GM21717 (cell line): ENCODE measurements around the gene COL12A1.

Experiments
- ATAC-seq: cut with Tn5 transposase; IDR thresholded peaks from one replicate; pipeline ENCODE4 v1.9.1; 2021; ENCODE audit warnings: mild to moderate bottlenecking, moderate library complexity; ENCODE audit not compliant: unreplicated experiment

COL12A1 gene

GRCh38 chr6:75205776-75206575, at the start of gene COL12A1:
Gene COL12A1, minus strand, starts transcription at chr6:75206053. Its CDS starts 3,261 bp downstream, at chr6:75202792.
- ATAC-seq = no peak

DNA sequence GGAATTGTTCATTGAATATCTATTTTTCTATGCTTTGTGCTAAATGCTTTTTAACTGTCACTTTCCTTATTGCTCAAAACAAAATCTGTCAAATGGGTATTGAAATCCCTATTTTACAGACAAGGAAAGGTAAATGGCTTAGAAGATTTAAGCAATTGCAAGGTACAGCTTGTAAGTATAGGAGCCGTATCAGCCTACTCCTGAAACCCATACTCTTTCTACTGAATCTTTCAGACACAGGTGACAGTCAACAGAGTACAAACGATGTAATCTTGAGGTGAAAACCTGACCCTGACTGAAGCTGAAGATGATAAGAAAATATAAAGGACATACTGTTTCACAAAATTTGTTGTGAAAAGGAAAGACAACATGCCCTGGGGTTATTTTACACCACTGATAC, 44.7 kb upstream of the COL12A1 start:
- ATAC-seq = no peak

- no peak for ATAC-seq
Observed at GRCh38 chr6:75249837-75250236, 44.0 kb upstream of the COL12A1 start.

DNA sequence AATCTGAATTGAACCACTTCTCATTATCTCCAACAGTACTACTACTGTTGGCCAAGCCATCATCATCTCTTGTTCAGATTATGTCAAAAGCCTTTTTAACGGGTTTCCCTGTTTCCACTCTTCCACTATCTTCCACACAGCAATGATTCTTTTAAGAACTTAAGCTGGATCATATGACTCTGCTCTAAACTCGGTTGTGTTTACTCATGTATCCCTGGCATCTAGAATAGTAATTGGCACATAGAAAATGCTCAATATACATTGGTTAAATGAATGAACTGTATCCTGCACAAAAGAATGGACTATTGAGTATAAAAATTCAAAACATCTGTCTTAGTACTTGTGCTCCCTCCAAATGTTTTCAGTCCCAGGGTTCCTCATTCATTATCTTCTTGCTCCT, 40.5 kb upstream of the COL12A1 start:
- ATAC-seq = no peak

- ATAC-seq = peak; percentile 16
Observed at GRCh38 chr6:75244063-75244584, 38.3 kb upstream of the COL12A1 start.

DNA sequence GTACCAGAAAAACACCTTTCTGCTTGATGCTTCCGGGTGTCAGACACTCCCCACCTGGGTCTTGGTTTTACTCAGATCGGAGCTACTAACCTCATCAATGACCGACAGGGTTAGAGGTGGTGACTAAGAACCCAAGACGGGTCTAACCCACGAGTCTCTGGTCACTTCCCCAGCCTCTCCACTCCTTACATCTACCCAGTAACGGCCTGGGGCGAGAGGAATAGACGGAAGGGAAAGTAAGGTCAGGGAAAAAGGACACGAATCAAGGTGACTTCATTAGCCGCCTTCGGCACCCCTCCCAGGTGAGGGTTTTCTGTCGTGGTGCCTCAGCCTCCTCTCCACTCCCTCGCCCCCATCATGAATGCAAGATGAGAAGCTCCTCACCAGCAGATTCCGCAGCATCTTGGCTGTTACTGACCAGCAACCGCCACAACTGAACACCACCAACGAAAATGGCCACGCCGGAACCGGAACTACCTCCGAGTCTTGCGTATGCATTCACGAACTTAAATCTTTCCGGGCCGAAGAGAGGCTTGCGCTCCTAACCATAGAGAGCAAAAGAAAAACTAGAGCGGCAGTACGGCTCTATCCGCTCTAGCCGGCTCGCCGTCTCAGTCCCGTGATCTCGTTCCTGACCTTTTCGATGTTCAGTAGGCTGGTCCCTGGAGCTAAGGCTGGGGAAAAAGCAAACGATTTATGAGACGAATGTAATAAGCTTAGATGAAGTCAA, 37.6 kb upstream of the COL12A1 start, which contains the start of gene COX7A2:
Gene COX7A2, minus strand, starts transcription at position 469 of the 730 bp plus-strand sequence. Its CDS starts 67 bp downstream, at position 402.
- peak; percentile 98 for ATAC-seq

DNA sequence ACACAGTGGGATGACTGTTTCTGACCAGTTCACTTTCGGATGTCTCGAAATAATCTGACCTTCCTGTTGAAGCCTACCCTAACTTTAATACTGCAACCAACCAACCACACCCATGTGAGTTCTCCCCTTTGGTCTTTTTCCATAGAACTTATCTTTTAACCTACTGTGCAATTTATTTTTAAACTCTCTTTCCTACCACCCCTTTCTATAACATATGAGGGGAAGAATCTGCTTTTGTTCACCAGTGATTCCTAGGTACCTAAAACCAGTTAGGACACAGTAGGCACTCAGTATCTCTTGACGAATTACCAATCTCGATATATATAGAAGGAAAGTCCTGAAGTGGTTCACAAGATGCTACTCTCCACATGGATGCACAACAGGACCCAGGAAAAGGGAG, 30.8 kb upstream of the COL12A1 start:
- ATAC-seq = no peak

- ATAC-seq = no peak
Observed at GRCh38 chr6:75235271-75235670, 29.4 kb upstream of the COL12A1 start.

GRCh38 chr6:75234126-75234865, 28.4 kb upstream of the COL12A1 start:
- ATAC-seq = no peak

DNA sequence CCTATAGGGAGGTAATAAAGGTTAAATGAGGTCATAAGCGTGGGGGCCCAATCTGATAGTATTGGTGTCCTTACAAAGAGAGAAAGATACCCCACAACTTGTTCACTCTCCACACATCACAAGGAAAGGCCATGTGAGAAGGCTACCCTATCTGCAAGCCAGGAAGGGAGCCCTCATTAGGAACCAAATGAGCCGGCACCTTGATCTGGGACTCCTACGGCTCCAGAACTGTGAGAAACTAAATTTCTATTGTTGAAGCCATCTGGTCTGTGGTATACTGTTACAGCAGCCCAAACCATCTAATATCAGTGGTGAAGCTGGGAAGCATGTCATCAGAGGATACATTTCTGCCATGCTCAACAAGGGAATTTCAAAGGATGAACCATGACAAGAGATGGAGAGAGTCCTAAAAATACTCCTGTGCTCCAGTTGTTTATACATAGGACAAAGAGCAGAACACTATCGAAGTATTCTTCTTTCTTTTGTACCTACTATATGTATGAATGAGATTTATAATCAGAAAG, 27.3 kb upstream of the COL12A1 start:
- ATAC-seq = no peak

DNA sequence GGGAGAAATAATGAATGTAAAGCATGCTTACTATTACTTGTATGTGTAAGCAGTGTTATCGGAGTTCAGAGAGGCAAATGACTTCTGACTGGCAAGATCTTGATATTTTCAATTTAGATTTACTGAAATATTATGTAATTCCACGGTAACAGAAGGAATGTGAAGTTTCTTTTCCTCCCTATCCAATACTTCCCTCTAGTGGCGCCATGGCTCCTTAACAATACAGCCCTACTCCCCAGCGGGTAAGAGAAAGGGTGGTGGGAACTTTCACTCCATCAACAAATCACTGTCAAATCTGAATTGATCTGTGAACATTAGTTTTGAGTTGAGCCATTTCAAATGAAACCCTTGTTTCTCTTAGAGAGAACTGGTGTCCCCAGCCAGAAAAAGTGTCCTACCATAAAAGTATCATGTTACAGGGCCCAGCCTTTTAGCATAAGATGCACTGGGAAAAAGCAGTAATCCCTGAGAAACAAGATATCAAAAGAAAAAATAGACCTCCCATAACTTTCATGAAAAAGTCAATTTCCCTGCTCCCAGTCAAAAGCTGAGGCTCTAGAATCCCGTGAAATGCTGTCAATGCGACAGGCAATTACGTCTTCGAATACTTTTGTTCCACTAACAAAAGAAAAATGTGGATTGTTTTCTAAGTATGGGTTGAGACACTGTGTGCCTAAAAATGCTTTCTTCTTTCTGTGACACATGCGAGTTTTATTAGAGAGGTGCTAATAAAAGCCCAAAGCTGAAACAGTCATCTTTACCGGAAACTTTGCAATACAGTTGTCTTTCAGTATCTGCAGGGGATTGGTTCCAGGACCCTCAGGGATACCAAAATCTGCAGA, 24.9 kb upstream of the COL12A1 start:
- ATAC-seq = no peak

- ATAC-seq = no peak
Observed at GRCh38 chr6:75224303-75224926, 18.6 kb upstream of the COL12A1 start.

- no peak for ATAC-seq
Observed at GRCh38 chr6:75223428-75223827, 17.6 kb upstream of the COL12A1 start.

- no peak for ATAC-seq
Observed at GRCh38 chr6:75222261-75222660, 16.4 kb upstream of the COL12A1 start.

- no peak for ATAC-seq
Observed at GRCh38 chr6:75221116-75221515, 15.3 kb upstream of the COL12A1 start.

DNA sequence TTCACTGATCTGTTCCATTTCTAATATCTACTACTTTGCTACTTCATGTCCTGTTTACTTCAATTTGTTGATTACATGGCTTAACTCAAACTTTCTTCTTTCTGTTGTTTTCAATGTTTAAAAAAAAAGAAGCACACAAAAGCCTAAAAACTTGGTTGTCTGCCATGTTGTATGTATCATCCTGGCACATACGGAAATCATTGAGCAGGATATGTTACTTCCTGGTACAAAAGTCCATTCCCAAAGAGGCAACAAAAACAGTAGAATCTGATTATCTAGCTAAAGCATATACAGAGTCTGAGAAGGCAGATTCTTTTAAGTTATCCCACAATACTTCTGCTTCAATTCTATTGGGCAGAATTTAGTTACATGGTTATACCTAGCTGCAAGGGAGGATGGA, 14.5 kb upstream of the COL12A1 start:
- ATAC-seq = no peak

GRCh38 chr6:75219263-75219662, 13.4 kb upstream of the COL12A1 start:
- ATAC-seq = no peak

- no peak for ATAC-seq
Observed at GRCh38 chr6:75217193-75217592, 11.3 kb upstream of the COL12A1 start.

- no peak for ATAC-seq
Observed at GRCh38 chr6:75215291-75215690, 9.4 kb upstream of the COL12A1 start.

DNA sequence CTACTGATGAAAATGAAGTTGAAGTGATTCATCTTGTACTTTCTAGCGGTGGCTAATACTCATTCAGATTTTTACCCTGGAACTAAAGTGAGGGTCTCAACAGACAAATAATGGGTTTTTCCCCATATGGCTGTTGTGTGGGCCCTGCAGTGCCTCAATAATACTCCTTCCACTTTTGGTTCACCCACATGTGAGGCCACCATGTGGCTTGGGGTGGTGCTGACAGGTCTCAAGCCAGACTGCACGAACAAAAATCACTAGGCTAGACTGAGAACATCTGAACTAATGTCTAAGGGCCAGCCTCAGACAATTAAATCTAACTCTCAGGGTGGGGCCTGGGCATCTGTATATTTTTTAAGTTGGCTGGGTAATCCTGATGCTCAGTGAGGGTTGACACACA, 7.9 kb upstream of the COL12A1 start:
- ATAC-seq = peak; percentile 45
